Keratinocyte (primary cell): Measurements from ENCODE around the gene SYNPR. TPM values are rescaled to one million over a fixed set of nuclear protein-coding genes. Genes with fewer than 3 reads are reported as not detected.

ENCODE experiments used
- DNase-seq: peaks from one replicate; pipeline ENCODE4 v3.0.0-alpha.2; 2011; ENCODE audit warnings: low read depth, missing footprints, low spot score
- FAIRE-seq: peaks from 2 replicates; lab custom pipeline; 2011; peaks lifted over from hg19 to GRCh38; lab: Jason Lieb, UNC
- H2AFZ ChIP-seq: 2 replicates; pipeline ENCODE4 v1.6.0; 2012; ENCODE audit warnings: low read length, control low read depth, inconsistent platforms; ENCODE audit not compliant: control insufficient read depth
- H3K27ac ChIP-seq: 2 replicates; pipeline ENCODE4 v1.5.1; 2011; ENCODE audit warnings: low read length; ENCODE audit not compliant: control insufficient read depth, insufficient read depth
- H3K27me3 ChIP-seq: 3 replicates; pipeline ENCODE4 v1.6.0; 2011; ENCODE audit warnings: low read length; ENCODE audit not compliant: control insufficient read depth, insufficient read depth; ENCODE audit errors: extremely low read depth
- H3K36me3 ChIP-seq, 2 experiments: 2 replicates in 1 of 2; 3 replicates in 1 of 2; pipeline ENCODE4 v1.5.1; 2011; ENCODE audit warnings: low read length in 2 of 2, mild to moderate bottlenecking in 1 of 2; ENCODE audit not compliant: control insufficient read depth in 2 of 2, insufficient read depth in 2 of 2; ENCODE audit errors: extremely low read depth in 1 of 2
- H3K4me1 ChIP-seq: 3 replicates; pipeline ENCODE4 v1.5.1; 2011; ENCODE audit warnings: low read length; ENCODE audit not compliant: control insufficient read depth, insufficient read depth; ENCODE audit errors: extremely low read depth
- H3K4me2 ChIP-seq: 3 replicates; pipeline ENCODE4 v1.6.0; 2011; ENCODE audit warnings: low read depth, low read length; ENCODE audit not compliant: control insufficient read depth, insufficient read depth; ENCODE audit errors: extremely low read depth
- H3K4me3 ChIP-seq, 3 experiments: fragments of 200-600 bp in 1 of 3; sonication (generic) in 1 of 3; 2 replicates in 2 of 3; 3 replicates in 1 of 3; pipeline ENCODE4 v1.5.1; 2011 to 2016; ENCODE audit warnings: low read length in 3 of 3, mild to moderate bottlenecking in 3 of 3, control low read depth in 2 of 3, inconsistent platforms in 1 of 3, low read depth in 1 of 3, mixed read lengths in 1 of 3, mixed run types in 1 of 3, moderate library complexity in 1 of 3; ENCODE audit not compliant: control insufficient read depth in 2 of 3, insufficient read depth in 2 of 3; ENCODE audit errors: extremely low read depth in 1 of 3
- H3K79me2 ChIP-seq: 2 replicates; pipeline ENCODE4 v1.6.0; 2012; ENCODE audit warnings: low read length; ENCODE audit not compliant: control insufficient read depth, insufficient read depth
- H3K9ac ChIP-seq: 3 replicates; pipeline ENCODE4 v1.6.0; 2011; ENCODE audit warnings: low read length; ENCODE audit not compliant: control insufficient read depth, insufficient read depth; ENCODE audit errors: extremely low read depth
- H3K9me1 ChIP-seq: 3 replicates; pipeline ENCODE4 v1.6.0; 2011; ENCODE audit warnings: low read length; ENCODE audit not compliant: control insufficient read depth, insufficient read depth; ENCODE audit errors: extremely low read depth
- H3K9me3 ChIP-seq: 2 replicates; pipeline ENCODE4 v1.5.1; 2012; ENCODE audit warnings: low read depth, low read length; ENCODE audit not compliant: control insufficient read depth
- H4K20me1 ChIP-seq: 3 replicates; pipeline ENCODE4 v1.6.0; 2011; ENCODE audit warnings: low read length; ENCODE audit not compliant: control insufficient read depth, insufficient read depth; ENCODE audit errors: extremely low read depth
- EZH2 ChIP-seq: IDR thresholded peaks from one replicate; pipeline ENCODE4 v1.6.1; 2012; ENCODE audit warnings: inconsistent platforms, mild to moderate bottlenecking, low read length, moderate library complexity
- dilution Hi-C: fragments of 300-500 bp; cut with MboI; formaldehyde crosslinking; loops from one replicate; pipeline ENCODE4 v1.7.0; 2020; ENCODE audit warnings: low sequenced_read_pairs; ENCODE audit not compliant: extremely low pct_ligation_motif_present
- polyA plus RNA-seq, 5 experiments: library from polyadenylated mRNA; depleted of rRNA in 3 of 5; stranded (reverse) in 3 of 5; stranded (forward) in 1 of 5; unstranded in 1 of 5; fragments of >200 nt; gene quantifications; 1 replicate in 1 of 5; 2 replicates in 3 of 5; 3 replicates in 1 of 5; pipeline versions ENCODE4 v1.2.1 to v1.2.3, GENCODE V29; 2011 to 2012; ENCODE audit warnings: missing spikeins in 2 of 5, low read depth in 1 of 5, low replicate concordance in 1 of 5
- TF ChIP-seq, protein P1 (sequence below), 3 experiments: IDR thresholded peaks in 1 of 3; conservative IDR thresholded peaks in 1 of 3; optimal IDR thresholded peaks in 1 of 3; 2 replicates in 2 of 3; 3 replicates in 1 of 3; pipeline versions ENCODE3 to v1.5.1; 2011; ENCODE audit warnings: low read length in 3 of 3, mild to moderate bottlenecking in 3 of 3, moderate library complexity in 2 of 3, control low read depth in 1 of 3, inconsistent platforms in 1 of 3; ENCODE audit not compliant: insufficient read depth in 2 of 3; ENCODE audit errors: extremely low read depth in 1 of 3

SYNPR gene
- polyA plus RNA-seq, 1 donor (not counting 4 experiments of a cell fraction or from before 2014, with no cell fraction given): not detected

- no peaks in the 10 kb centered on the region for H4K20me1 ChIP-seq
- dilution Hi-C loops: no loop called here
- FAIRE-seq: peak; percentile 26
Observed at GRCh38 chr3:63631670-63632069, 353.6 kb downstream of the SYNPR start.

GRCh38 chr3:63635186-63635585 lies 357.1 kb downstream of the SYNPR start:
- no peak overlapping the region for H3K27ac ChIP-seq
- no peak overlapping the region for H3K4me2 ChIP-seq
- FAIRE-seq: no peak
- no peak for DNase-seq
- no peaks in the 10 kb centered on the region for H3K9me1 ChIP-seq
- H3K27me3 ChIP-seq: no peaks in the 10 kb centered on the region
- no peaks in the 10 kb centered on the region for H3K79me2 ChIP-seq
- no peaks in the 10 kb centered on the region for H3K9me3 ChIP-seq
- H3K4me3 ChIP-seq: no peak overlapping the region
- H4K20me1 ChIP-seq: no peaks in the 10 kb centered on the region
- H3K9ac ChIP-seq: no peak overlapping the region
- dilution Hi-C loops: no loop called here
- TF ChIP-seq EZH2: no peak
- TF ChIP-seq, protein P1, sequence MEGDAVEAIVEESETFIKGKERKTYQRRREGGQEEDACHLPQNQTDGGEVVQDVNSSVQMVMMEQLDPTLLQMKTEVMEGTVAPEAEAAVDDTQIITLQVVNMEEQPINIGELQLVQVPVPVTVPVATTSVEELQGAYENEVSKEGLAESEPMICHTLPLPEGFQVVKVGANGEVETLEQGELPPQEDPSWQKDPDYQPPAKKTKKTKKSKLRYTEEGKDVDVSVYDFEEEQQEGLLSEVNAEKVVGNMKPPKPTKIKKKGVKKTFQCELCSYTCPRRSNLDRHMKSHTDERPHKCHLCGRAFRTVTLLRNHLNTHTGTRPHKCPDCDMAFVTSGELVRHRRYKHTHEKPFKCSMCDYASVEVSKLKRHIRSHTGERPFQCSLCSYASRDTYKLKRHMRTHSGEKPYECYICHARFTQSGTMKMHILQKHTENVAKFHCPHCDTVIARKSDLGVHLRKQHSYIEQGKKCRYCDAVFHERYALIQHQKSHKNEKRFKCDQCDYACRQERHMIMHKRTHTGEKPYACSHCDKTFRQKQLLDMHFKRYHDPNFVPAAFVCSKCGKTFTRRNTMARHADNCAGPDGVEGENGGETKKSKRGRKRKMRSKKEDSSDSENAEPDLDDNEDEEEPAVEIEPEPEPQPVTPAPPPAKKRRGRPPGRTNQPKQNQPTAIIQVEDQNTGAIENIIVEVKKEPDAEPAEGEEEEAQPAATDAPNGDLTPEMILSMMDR (optimal IDR thresholded peaks at IDR 0.05 in 1 of 3, IDR thresholded peaks at IDR 0.05 in 1 of 3, conservative IDR thresholded peaks at IDR 0.05 in 1 of 3; ENCODE audit: extremely low read depth in 1 of 3, insufficient read depth in 2 of 3, low read length in 3 of 3): no peak
- H3K4me1 ChIP-seq: no peaks in the 10 kb centered on the region
- no peaks in the 10 kb centered on the region for H3K36me3 ChIP-seq
- no peak overlapping the region for H2AFZ ChIP-seq

More at GRCh38 chr3:63631670-63632069, 353.6 kb downstream of the SYNPR start:
- TF ChIP-seq, protein P1 (optimal IDR thresholded peaks at IDR 0.05 in 1 of 3, IDR thresholded peaks at IDR 0.05 in 1 of 3, conservative IDR thresholded peaks at IDR 0.05 in 1 of 3; ENCODE audit: extremely low read depth in 1 of 3, insufficient read depth in 2 of 3, low read length in 3 of 3): no peak
- no peak for TF ChIP-seq EZH2
- DNase-seq: peak; percentile 65
- Histone ChIP-seq H3K9me3 (no peaks in the 10 kb centered on the region), H3K27me3 (no peaks in the 10 kb centered on the region), H3K4me3 (no peak overlapping the region), H3K9me1 (no peaks in the 10 kb centered on the region), H3K4me2 (no peak overlapping the region), H3K27ac (no peak overlapping the region), H3K4me1 (peaks cover 4% of the 10 kb centered on the region), H3K36me3 (no peaks in the 10 kb centered on the region), H3K9ac (no peak overlapping the region), H2AFZ (no peak overlapping the region), H3K79me2 (no peaks in the 10 kb centered on the region)
